ENCODE data around the gene DAGLA. TPM values are rescaled to one million over a fixed set of nuclear protein-coding genes. Genes with fewer than 3 reads are reported as not detected.
"Not testable (repeated sequence)": the region's sequence is repeated elsewhere in the genome, so short reads cannot be mapped to it uniquely, and the experiment has no call there.

The DAGLA gene
- total and polyA plus RNA-seq, 2 donors (not counting 1 experiment from before 2014, with no cell fraction given): 0.06 TPM; not detected in 1

DNA sequence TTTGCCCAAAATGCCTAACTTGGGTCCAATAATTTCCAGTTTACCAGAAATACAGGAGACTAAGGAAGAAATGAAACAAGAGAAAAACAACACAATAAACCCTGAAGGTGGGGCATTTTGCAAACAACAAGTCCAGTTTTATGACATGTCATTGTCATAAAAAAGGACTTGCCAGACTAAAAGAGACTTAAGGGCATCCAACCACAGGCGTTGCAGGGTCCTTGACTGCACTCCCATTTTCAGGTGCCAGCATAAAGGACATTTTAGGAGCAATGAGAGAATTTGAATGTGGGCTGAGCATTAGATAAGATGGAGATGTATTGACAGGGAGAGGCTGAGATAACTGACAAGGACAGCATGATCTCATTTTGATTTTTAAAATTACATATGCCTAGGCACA lies 28.1 kb upstream of the DAGLA start:
- no peaks in the 10 kb centered on the region for H3K79me2 ChIP-seq (ENCODE audit: control insufficient read depth, insufficient read depth, low read length)
- no peaks in the 10 kb centered on the region for H3K36me3 ChIP-seq (replicated peaks in 1 of 2; ENCODE audit: control extremely low read depth in 1 of 2, control insufficient read depth in 1 of 2, extremely low read depth in 1 of 2, insufficient read depth in 2 of 2, low read length in 1 of 2)
- Mint-ChIP-seq H3K4me1 (no peaks in the 10 kb centered on the region), H3K27me3 (peaks cover 27% of the 10 kb centered on the region), H3K27ac (no peak overlapping the region), H3K4me3 (no peak overlapping the region), H3K9me3 (ENCODE audit: insufficient read depth) (no peaks in the 10 kb centered on the region)
- no peak overlapping the region for H2AFZ ChIP-seq (ENCODE audit: insufficient read depth, low read depth, low read length, poor library complexity, severe bottlenecking)
- peaks cover 0 to 15% (median 0%) of the 10 kb centered on the region in 4 experiments for H3K27me3 ChIP-seq (replicated peaks in 1 of 4; ENCODE audit: control extremely low read depth in 1 of 4, control insufficient read depth in 3 of 4, insufficient read depth in 4 of 4, low read length in 3 of 4)
- no peak overlapping the region for H3K4me2 ChIP-seq (replicated peaks; ENCODE audit: low read depth, low read length, poor library complexity, severe bottlenecking)
- intact Hi-C loops (cut with micrococcal nuclease): no loop called here
- H3K9ac ChIP-seq (ENCODE audit: low read length): no peak overlapping the region
- DNase-seq (no peak), ATAC-seq (ENCODE audit: low read depth) (no peak)
- CTCF ChIA-PET: no interaction called here
- H3K4me3 ChIP-seq (ENCODE audit: control extremely low read depth in 1 of 5, extremely low read depth in 1 of 5, insufficient read depth in 1 of 5, low read depth in 2 of 5, low read length in 4 of 5): no peak overlapping the region
- no peaks in the 10 kb centered on the region for H4K20me1 ChIP-seq (ENCODE audit: control insufficient read depth, insufficient read depth, low read length, poor library complexity, severe bottlenecking)
- POLR2A ChIA-PET: no interaction called here
- H3K9me3 ChIP-seq (ENCODE audit: control extremely low read depth in 1 of 3, control insufficient read depth in 2 of 3, insufficient read depth in 1 of 3, low read length in 2 of 3): peaks cover 0 to 4% (median 0%) of the 10 kb centered on the region in 3 donors
- no peak for TF ChIP-seq EZH2 (IDR thresholded peaks at IDR 0.05; ENCODE audit: borderline replicate concordance, insufficient read depth, low read depth, low read length, poor library complexity, severe bottlenecking)
- no peak overlapping the region for H3K27ac ChIP-seq (ENCODE audit: low read length in 2 of 2)
- 89% methylated on average over 1 of the region's 1 CpG for WGBS (ENCODE audit: insufficient coverage)
- no peaks in the 10 kb centered on the region for H3K4me1 ChIP-seq (ENCODE audit: control insufficient read depth in 2 of 2, insufficient read depth in 2 of 2, low read length in 2 of 2)

DNA sequence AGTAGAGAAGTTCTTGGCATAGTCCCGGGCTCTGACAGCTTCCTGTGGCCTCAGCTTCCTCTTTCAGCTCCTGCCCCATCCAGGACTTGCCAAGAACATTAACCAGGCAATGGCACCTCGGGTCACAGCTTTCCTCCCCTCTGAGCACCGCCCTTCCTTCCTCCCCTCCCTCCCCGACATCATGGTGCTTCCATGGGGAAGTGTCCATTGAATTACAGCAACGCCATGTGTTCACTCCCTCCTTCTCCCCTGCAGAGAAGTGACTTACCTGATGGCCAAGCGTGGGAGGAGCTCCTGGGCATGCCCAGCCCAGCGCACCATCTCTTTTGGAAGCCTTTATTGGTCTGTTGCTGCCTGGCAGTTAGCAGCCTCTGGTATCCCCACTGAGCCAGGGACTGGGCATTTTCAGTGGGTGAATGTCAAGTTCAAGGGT lies 25.8 kb upstream of the DAGLA start:
- H3K27ac ChIP-seq (ENCODE audit: low read length in 2 of 2): no peak overlapping the region
- intact Hi-C loops (cut with micrococcal nuclease): no loop called here
- no peak overlapping the region for H3K4me2 ChIP-seq (replicated peaks; ENCODE audit: low read depth, low read length, poor library complexity, severe bottlenecking)
- H3K36me3 ChIP-seq (replicated peaks in 1 of 2; ENCODE audit: control extremely low read depth in 1 of 2, control insufficient read depth in 1 of 2, extremely low read depth in 1 of 2, insufficient read depth in 2 of 2, low read length in 1 of 2): no peaks in the 10 kb centered on the region
- H3K27me3 ChIP-seq (replicated peaks in 1 of 4; ENCODE audit: control extremely low read depth in 1 of 4, control insufficient read depth in 3 of 4, insufficient read depth in 4 of 4, low read length in 3 of 4): peaks cover 0 to 15% (median 0%) of the 10 kb centered on the region in 4 experiments
- no peaks in the 10 kb centered on the region for H3K79me2 ChIP-seq (ENCODE audit: control insufficient read depth, insufficient read depth, low read length)
- no peak overlapping the region for H3K9ac ChIP-seq (ENCODE audit: low read length)
- Mint-ChIP-seq H3K27me3 (peaks cover 32% of the 10 kb centered on the region), H3K4me1 (no peaks in the 10 kb centered on the region), H3K27ac (no peak overlapping the region), H3K4me3 (no peak overlapping the region), H3K9me3 (ENCODE audit: insufficient read depth) (no peaks in the 10 kb centered on the region)
- DNase-seq (no peak), ATAC-seq (ENCODE audit: low read depth) (no peak)
- H3K4me3 ChIP-seq (ENCODE audit: control extremely low read depth in 1 of 5, extremely low read depth in 1 of 5, insufficient read depth in 1 of 5, low read depth in 2 of 5, low read length in 4 of 5): no peak overlapping the region
- ChIA-PET CTCF (interaction anchor here (1.8 kb wide), 1 partner anchor 16 kb away, joined by 9 read pairs; no protein-coding TSS in a partner anchor), POLR2A (no interaction called here)
- 30% methylated on average over 7 of the region's 7 CpGs for WGBS (ENCODE audit: insufficient coverage)
- no peak for TF ChIP-seq EZH2 (IDR thresholded peaks at IDR 0.05; ENCODE audit: borderline replicate concordance, insufficient read depth, low read depth, low read length, poor library complexity, severe bottlenecking)
- TF ChIP-seq, protein P1, sequence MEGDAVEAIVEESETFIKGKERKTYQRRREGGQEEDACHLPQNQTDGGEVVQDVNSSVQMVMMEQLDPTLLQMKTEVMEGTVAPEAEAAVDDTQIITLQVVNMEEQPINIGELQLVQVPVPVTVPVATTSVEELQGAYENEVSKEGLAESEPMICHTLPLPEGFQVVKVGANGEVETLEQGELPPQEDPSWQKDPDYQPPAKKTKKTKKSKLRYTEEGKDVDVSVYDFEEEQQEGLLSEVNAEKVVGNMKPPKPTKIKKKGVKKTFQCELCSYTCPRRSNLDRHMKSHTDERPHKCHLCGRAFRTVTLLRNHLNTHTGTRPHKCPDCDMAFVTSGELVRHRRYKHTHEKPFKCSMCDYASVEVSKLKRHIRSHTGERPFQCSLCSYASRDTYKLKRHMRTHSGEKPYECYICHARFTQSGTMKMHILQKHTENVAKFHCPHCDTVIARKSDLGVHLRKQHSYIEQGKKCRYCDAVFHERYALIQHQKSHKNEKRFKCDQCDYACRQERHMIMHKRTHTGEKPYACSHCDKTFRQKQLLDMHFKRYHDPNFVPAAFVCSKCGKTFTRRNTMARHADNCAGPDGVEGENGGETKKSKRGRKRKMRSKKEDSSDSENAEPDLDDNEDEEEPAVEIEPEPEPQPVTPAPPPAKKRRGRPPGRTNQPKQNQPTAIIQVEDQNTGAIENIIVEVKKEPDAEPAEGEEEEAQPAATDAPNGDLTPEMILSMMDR (IDR thresholded peaks at IDR 0.05): no peak
- H2AFZ ChIP-seq (ENCODE audit: insufficient read depth, low read depth, low read length, poor library complexity, severe bottlenecking): no peak overlapping the region
- peaks cover 0 to 4% (median 0%) of the 10 kb centered on the region in 3 donors for H3K9me3 ChIP-seq (ENCODE audit: control extremely low read depth in 1 of 3, control insufficient read depth in 2 of 3, insufficient read depth in 1 of 3, low read length in 2 of 3)
- H4K20me1 ChIP-seq (ENCODE audit: control insufficient read depth, insufficient read depth, low read length, poor library complexity, severe bottlenecking): no peaks in the 10 kb centered on the region
- H3K4me1 ChIP-seq (ENCODE audit: control insufficient read depth in 2 of 2, insufficient read depth in 2 of 2, low read length in 2 of 2): no peaks in the 10 kb centered on the region

GRCh38 chr11:61655266-61656159 lies 24.7 kb upstream of the DAGLA start:
- POLR2A ChIA-PET; H3K9ac ChIP-seq (ENCODE audit: low read length); H3K36me3 ChIP-seq (replicated peaks in 1 of 2; ENCODE audit: control extremely low read depth in 1 of 2, control insufficient read depth in 1 of 2, extremely low read depth in 1 of 2, insufficient read depth in 2 of 2, low read length in 1 of 2); intact Hi-C loops (cut with micrococcal nuclease); H3K27ac Mint-ChIP-seq; H3K27ac ChIP-seq (ENCODE audit: low read length in 2 of 2); H3K9me3 Mint-ChIP-seq (ENCODE audit: insufficient read depth); DNase-seq; H3K79me2 ChIP-seq (ENCODE audit: control insufficient read depth, insufficient read depth, low read length); H3K4me3 Mint-ChIP-seq; H3K9me3 ChIP-seq (ENCODE audit: control extremely low read depth in 1 of 3, control insufficient read depth in 2 of 3, insufficient read depth in 1 of 3, low read length in 2 of 3); H3K4me3 ChIP-seq (ENCODE audit: control extremely low read depth in 1 of 5, extremely low read depth in 1 of 5, insufficient read depth in 1 of 5, low read depth in 2 of 5, low read length in 4 of 5); H4K20me1 ChIP-seq (ENCODE audit: control insufficient read depth, insufficient read depth, low read length, poor library complexity, severe bottlenecking); H3K4me1 Mint-ChIP-seq; H3K4me1 ChIP-seq (ENCODE audit: control insufficient read depth in 2 of 2, insufficient read depth in 2 of 2, low read length in 2 of 2); H2AFZ ChIP-seq (ENCODE audit: insufficient read depth, low read depth, low read length, poor library complexity, severe bottlenecking); ATAC-seq (ENCODE audit: low read depth); H3K4me2 ChIP-seq (replicated peaks; ENCODE audit: low read depth, low read length, poor library complexity, severe bottlenecking): not testable (repeated sequence)
- H3K27me3 Mint-ChIP-seq: peaks cover 36% of the 10 kb centered on the region
- CTCF ChIA-PET: interaction anchor here (1.8 kb wide), 1 partner anchor 18 kb away, joined by 9 read pairs; no protein-coding TSS in a partner anchor
- H3K27me3 ChIP-seq (replicated peaks in 1 of 4; ENCODE audit: control extremely low read depth in 1 of 4, control insufficient read depth in 3 of 4, insufficient read depth in 4 of 4, low read length in 3 of 4): peaks cover 0 to 15% (median 0%) of the 10 kb centered on the region in 4 experiments
- 90% methylated on average over 3 of the region's 17 CpGs for WGBS (ENCODE audit: insufficient coverage)
